GM18951 (cell line): ENCODE measurements around the gene TMBIM1.

Experiments
- POLR2A ChIP-seq: IDR thresholded peaks from 4 replicates; pipeline ENCODE4 v1.6.1; 2011; ENCODE audit warnings: mild to moderate bottlenecking; ENCODE audit not compliant: insufficient read length, insufficient read depth; ENCODE audit errors: extremely low read depth
- in situ Hi-C: fragments of 300-500 bp; cut with MboI; formaldehyde crosslinking; loops from one replicate; pipeline ENCODE4 v1.12.0; 2022; ENCODE audit warnings: low sequenced_read_pairs, mixed read lengths, inconsistent platforms; ENCODE audit not compliant: unreplicated experiment

Gene TMBIM1

DNA sequence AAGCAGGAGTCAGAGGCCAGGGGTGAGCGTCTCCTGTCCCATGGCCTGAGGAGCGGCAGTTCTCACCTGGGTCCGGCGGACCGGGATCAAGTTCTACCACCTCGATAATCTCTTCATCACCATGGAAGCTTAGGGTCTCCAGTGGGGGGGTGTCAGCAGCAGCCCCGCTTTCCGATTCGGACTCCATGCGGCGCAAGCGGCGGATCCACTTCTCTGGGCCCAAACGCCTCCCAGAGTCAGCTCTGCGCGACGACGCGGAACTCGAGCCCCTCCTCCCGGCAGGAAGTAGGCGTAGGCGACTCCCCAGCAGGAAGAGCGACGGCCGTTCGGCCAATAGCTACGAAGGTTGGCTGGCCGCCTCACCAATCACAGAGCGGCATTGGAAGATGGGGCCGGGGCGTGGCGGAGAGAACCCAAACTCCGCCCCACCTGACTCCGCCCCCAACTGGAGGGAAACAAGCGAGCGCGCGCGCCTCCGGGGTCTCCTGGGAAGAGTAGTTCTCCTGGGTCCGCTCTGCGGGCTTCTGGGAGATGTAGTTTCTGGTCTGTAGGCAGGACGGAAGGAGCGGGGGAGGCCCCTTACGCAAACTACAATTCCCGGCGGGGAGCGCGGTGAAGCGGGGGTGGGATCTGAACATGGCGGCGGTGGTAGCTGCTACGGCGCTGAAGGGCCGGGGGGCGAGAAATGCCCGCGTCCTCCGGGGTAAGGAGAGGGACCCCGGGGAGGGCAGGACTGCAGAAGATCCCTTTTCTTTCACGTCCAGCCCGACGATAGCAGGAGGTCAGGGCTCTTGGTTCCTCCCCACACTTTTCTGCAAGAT is 22.2 kb downstream of the TMBIM1 start, which contains the start of the genes AAMP and PNKD:
Gene AAMP (minus strand): TSS at position 238 of the 821 bp plus-strand sequence. CDS start 51 bp downstream, at position 187.
Gene PNKD (plus strand): TSS at position 620 of the 821 bp plus-strand sequence. CDS start 17 bp downstream, at position 637.
- TF ChIP-seq POLR2A = peak; percentile 74
- in situ Hi-C loops = no loop called here

DNA sequence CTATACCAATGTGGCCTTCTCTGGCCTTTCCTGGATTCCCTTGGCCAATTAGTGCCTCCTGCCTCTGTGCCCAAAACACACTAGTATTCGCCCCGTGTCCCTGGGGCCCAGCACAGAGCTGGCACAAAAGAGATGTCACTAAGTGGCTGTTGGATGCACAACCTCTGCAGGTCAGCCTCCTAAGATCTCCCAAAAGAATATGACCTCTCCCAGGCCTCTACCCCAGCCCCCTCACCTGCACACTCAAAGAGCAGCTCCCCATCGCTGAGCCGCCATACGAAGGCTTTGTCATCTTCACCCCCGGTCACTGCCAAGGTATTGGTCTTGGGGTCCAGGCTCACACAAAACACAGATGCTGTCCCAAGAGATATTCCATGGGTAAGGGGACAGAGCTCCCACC is 25.0 kb downstream of the TMBIM1 start:
- in situ Hi-C loops = no loop called here

DNA sequence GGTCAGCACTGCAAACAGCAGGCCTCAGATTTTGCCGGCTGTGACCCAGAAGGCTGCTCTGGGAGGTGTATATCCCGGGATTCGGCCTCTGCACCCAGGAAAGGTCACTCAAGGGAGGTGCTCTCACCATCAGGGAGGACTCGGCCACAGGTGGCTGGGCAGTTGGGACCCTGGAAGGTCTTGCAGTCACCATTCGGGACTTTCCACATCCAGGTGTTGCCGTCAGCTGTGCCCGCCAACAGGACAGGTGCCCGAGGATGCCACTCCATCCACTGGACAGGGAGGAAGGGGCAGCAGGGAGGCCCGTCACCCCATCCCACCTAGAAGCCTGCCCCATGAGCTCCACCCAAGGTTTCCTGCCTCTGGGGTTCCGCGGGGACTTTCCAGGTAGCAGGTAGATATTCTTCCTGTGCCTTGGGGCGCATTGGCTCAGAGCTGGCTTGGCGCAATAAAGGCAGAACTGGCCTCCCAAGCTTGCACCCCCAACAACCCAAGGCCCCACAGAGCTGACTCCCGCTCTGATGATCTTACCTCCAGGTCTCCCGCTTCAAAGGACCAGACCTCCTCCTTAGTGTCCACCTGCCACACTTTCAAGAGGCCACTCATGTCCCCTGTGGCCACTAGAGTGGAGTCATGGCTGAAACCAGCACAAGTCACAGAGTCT is 25.9 kb downstream of the TMBIM1 start:
- in situ Hi-C loops = no loop called here
- TF ChIP-seq POLR2A = no peak

More for the DNA sequence above, 25.0 kb downstream of the TMBIM1 start:
- no peak for TF ChIP-seq POLR2A

DNA sequence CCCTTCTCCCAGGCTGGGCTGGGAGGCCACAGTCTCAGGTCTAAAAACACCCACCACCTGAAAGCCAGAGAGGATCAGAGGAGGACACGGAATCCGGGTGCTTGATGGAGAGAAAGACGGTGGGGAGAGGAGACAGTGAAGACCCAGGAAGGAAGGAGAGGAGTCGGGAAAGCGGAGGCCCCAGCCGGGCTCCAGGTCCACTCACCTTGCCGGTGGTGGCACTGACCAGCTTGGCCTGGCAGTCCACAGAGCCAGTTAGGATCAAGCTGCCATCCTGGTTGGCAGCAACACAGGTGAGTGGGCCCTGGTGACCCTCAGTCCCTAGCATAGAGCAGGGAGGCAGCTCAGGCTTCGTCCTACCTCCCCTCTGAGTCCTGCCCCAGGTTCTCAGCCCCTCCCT is 26.7 kb downstream of the TMBIM1 start:
- TF ChIP-seq POLR2A = no peak

GRCh38 chr2:218264773-218265561 is 27.3 kb downstream of the TMBIM1 start:
- in situ Hi-C loops = no loop called here
- no peak for TF ChIP-seq POLR2A

More for the DNA sequence above, 26.7 kb downstream of the TMBIM1 start:
- in situ Hi-C loops = no loop called here

GRCh38 chr2:218263817-218264641 is 28.3 kb downstream of the TMBIM1 start:
- in situ Hi-C loops = no loop called here
- TF ChIP-seq POLR2A = no peak

DNA sequence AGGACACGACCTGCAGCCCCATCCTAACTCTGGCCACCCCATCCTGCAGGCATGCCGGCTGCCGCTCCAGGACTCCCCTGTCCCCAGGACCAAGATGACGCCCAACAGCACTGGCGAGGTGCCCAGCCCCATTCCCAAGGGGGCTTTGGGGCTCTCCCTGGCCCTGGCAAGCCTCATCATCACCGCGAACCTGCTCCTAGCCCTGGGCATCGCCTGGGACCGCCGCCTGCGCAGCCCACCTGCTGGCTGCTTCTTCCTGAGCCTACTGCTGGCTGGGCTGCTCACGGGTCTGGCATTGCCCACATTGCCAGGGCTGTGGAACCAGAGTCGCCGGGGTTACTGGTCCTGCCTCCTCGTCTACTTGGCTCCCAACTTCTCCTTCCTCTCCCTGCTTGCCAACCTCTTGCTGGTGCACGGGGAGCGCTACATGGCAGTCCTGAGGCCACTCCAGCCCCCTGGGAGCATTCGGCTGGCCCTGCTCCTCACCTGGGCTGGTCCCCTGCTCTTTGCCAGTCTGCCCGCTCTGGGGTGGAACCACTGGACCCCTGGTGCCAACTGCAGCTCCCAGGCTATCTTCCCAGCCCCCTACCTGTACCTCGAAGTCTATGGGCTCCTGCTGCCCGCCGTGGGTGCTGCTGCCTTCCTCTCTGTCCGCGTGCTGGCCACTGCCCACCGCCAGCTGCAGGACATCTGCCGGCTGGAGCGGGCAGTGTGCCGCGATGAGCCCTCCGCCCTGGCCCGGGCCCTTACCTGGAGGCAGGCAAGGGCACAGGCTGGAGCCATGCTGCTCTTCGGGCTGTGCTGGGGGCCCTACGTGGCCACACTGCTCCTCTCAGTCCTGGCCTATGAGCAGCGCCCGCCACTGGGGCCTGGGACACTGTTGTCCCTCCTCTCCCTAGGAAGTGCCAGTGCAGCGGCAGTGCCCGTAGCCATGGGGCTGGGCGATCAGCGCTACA is 29.4 kb downstream of the TMBIM1 start:
- in situ Hi-C loops = no loop called here
- no peak for TF ChIP-seq POLR2A

- in situ Hi-C loops = no loop called here
- no peak for TF ChIP-seq POLR2A
Measured at GRCh38 chr2:218262237-218262600, 30.1 kb downstream of the TMBIM1 start.

- no peak for TF ChIP-seq POLR2A
- in situ Hi-C loops = no loop called here
Measured at GRCh38 chr2:218261423-218262236, 30.7 kb downstream of the TMBIM1 start.

- TF ChIP-seq POLR2A = no peak
- in situ Hi-C loops = no loop called here
Measured at GRCh38 chr2:218260742-218261422, 31.4 kb downstream of the TMBIM1 start, which contains the start of gene GPBAR1. TSS of gene GPBAR1 (plus strand) at chr2:218261015. CDS start at chr2:218262725, 1,710 bp downstream.
